ENCODE measurements around the gene APOBEC3H.

DNA sequence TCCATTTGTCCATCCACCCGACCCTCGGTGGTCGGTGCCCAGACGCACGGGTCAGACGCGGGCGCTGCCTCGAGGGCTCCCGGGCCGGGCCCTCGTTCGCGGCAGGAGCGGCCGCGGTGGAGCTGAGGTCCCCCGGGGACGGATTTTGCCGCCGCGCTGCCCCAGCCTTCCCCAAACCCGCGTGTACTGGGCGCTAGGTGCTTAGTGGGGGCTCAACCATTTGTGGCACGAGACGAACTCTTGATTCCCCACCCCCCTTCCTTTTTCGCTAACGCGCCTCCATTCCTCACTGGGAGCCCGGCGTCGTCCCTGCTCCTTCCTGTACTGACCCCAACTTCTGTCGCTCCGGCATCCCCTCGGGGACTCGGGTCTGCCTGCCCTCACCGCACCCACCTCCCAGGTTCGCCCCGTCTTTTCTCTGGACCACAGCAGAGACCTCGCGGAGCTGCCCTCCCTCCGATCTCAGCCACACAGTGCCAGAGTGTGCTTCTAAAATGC, 56.2 kb downstream of the APOBEC3H start:
- TF ChIP-seq SP1 (IDR thresholded peaks at IDR 0.05; ENCODE audit: low read depth) (no peak), POLR2AphosphoS5 (IDR thresholded peaks at IDR 0.05; ENCODE audit: low read depth, low read length) (no peak), EZH2 (IDR thresholded peaks at IDR 0.05) (no peak), ZNF274 (IDR thresholded peaks at IDR 0.05; ENCODE audit: low read depth, low read length) (no peak), CTCF (IDR thresholded peaks at IDR 0.05 in 2 of 3, conservative IDR thresholded peaks at IDR 0.05 in 1 of 3; ENCODE audit: borderline replicate concordance in 1 of 3, insufficient read depth in 1 of 3, low read depth in 2 of 3, low read length in 2 of 3) (no peak), ZBTB33 (IDR thresholded peaks at IDR 0.05; ENCODE audit: extremely low read depth, insufficient replicate concordance, low read length) (no peak), MAX (IDR thresholded peaks at IDR 0.05) (no peak), RAD21 (IDR thresholded peaks at IDR 0.05; ENCODE audit: low read depth) (no peak)

Measured in HCT116 (cell line).